Mononuclear cell (primary cell): Measurements from ENCODE around the gene PEX19. TPM values are rescaled to one million over a fixed set of nuclear protein-coding genes. Genes with fewer than 3 reads are reported as not detected.
"Not testable (repeated sequence)": the region's sequence is repeated elsewhere in the genome, so short reads cannot be mapped to it uniquely, and the experiment has no call there.

Experiments used
- H3K27me3 ChIP-seq: 2 replicates; pipeline ENCODE4 v1.6.0; 2011; ENCODE audit warnings: low read length, control low read depth; ENCODE audit not compliant: insufficient read depth
- H3K4me1 ChIP-seq: 2 replicates; pipeline ENCODE4 v1.5.1; 2011; ENCODE audit warnings: mild to moderate bottlenecking, low read length, control low read depth; ENCODE audit not compliant: insufficient read depth
- H3K4me3 ChIP-seq: 2 replicates; pipeline ENCODE4 v1.5.1; 2011; ENCODE audit warnings: mild to moderate bottlenecking, low read length, moderate library complexity
- H3K9me3 ChIP-seq: 2 replicates; pipeline ENCODE4 v1.5.1; 2011; ENCODE audit warnings: low read depth, mild to moderate bottlenecking, control low read depth, low read length
- total RNA-seq: library from RNA; depleted of rRNA; stranded (reverse); fragments of >200 nt; gene quantifications from one replicate; pipeline ENCODE4 v1.2.3, GENCODE V29; 2012

Gene PEX19
- total RNA-seq, 1 donor = 36.2 TPM

GRCh38 chr1:160291248-160292220 lies 6.6 kb upstream of the PEX19 start:
- Histone ChIP-seq H3K27me3 (no peaks in the 10 kb centered on the region), H3K4me1 (no peaks in the 10 kb centered on the region), H3K9me3 (no peaks in the 10 kb centered on the region), H3K4me3 (no peak overlapping the region)

GRCh38 chr1:160287769-160288168 lies 2.8 kb upstream of the PEX19 start:
- H3K9me3 ChIP-seq, H3K27me3 ChIP-seq, H3K4me3 ChIP-seq: not testable (repeated sequence)
- peaks cover 20% of the 10 kb centered on the region for H3K4me1 ChIP-seq

DNA sequence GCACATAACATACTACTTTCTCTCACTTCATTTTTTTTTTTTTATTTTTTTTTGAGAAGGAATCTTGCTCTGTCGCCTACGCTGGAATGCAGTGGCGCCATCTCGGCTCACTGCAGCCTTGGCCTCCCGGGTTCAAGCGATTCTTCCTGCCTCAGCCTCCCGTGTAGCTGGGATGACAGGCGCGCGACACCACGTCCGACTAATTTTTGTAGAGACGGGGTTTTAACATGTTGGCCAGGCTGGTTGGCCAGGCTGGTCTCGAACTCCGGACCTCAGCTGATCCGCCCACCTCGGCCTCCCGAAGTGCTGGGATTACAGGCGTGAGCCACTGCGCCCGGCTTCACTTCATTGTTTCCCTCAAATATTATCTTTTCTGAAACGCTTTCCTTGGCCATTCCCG lies 573 bp upstream of the PEX19 start:
- Histone ChIP-seq H3K4me1 (peaks cover 20% of the 10 kb centered on the region), H3K4me3 (peak overlapping the region; percentile 87), H3K9me3 (no peaks in the 10 kb centered on the region), H3K27me3 (no peaks in the 10 kb centered on the region)

DNA sequence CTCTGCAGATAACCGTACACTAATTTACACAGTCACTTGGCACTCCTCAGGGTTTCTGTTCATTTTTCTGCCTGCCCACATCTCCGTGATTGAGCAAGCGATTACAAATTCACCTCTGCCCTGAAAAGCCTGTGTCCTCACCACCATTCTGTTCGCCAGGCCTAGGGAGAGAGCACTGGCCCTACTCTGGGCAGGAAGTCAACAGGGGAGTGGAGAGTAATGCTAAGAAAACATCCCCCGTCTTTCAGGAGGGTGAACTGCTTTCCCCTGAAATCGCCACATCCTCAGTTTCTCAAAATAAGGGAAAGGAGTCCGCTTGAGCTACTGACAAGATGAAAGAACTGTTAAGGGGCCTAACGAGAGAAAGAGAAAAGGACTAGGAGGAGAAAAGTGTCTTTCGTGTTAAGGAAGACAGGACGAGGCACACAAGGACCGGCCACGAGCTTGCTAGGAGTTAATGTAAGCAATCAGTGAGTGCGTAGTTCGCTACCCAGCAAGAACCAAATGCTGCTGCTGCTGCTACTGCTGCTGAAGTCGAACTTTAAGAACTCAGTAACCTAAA lies 632 bp downstream of the PEX19 start:
- Histone ChIP-seq H3K4me3 (peak overlapping the region; percentile 87), H3K27me3 (no peaks in the 10 kb centered on the region), H3K4me1 (peaks cover 20% of the 10 kb centered on the region), H3K9me3 (no peaks in the 10 kb centered on the region)

GRCh38 chr1:160282807-160283206 lies 2.1 kb downstream of the PEX19 start:
- Histone ChIP-seq H3K4me3 (no peak overlapping the region), H3K9me3 (no peaks in the 10 kb centered on the region), H3K4me1 (peaks cover 20% of the 10 kb centered on the region), H3K27me3 (no peaks in the 10 kb centered on the region)

- Histone ChIP-seq H3K27me3 (no peaks in the 10 kb centered on the region), H3K9me3 (no peaks in the 10 kb centered on the region), H3K4me3 (no peak overlapping the region), H3K4me1 (no peaks in the 10 kb centered on the region)
Measured at GRCh38 chr1:160277987-160278386, 6.9 kb downstream of the PEX19 start.

DNA sequence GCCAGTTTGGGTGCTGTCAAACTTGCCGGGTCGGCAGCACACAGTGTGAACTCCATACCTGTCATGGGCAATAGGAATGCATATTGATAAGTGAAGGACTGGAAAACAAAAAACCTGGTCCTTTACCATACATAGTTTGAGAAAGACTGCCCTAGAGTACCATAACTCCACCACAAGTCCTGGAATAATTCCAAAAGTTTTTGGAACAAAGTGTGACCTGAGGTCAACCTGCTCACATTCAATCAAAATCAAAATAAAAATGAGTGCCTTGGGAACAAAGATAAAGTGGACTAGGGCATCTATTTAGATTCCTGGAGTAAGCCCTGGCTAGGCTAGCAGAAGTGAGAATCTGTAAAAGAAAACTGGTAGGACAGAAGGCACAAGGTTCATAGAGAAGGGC lies 7.6 kb downstream of the PEX19 start:
- Histone ChIP-seq H3K9me3 (no peaks in the 10 kb centered on the region), H3K4me1 (no peaks in the 10 kb centered on the region), H3K4me3 (no peak overlapping the region), H3K27me3 (no peaks in the 10 kb centered on the region)

DNA sequence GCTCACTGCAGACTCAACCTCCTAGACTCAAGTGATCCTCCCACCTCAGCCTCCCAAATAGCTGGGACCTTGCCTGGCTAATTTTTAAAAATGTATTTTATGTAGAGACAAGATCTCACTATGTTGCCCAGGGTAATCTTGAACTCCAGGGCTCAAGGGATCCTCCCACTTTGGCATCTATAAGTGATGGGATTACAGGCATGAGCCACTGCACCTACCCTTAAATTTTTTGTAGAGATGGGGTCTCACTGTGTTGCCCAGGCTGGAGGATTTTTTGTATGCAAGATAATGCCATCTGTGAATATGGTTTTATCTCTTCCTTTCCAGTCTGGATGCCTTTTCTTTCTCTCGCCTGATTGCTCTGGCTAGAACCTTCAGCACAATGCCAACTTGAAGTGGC lies 13.9 kb downstream of the PEX19 start:
- Histone ChIP-seq H3K9me3 (no peaks in the 10 kb centered on the region), H3K4me3 (no peak overlapping the region), H3K4me1 (no peaks in the 10 kb centered on the region), H3K27me3 (no peaks in the 10 kb centered on the region)

- Histone ChIP-seq H3K27me3 (no peaks in the 10 kb centered on the region), H3K4me3 (no peak overlapping the region), H3K4me1 (peaks cover 10% of the 10 kb centered on the region), H3K9me3 (no peaks in the 10 kb centered on the region)
Measured at GRCh38 chr1:160267284-160267991, 17.5 kb downstream of the PEX19 start.

- Histone ChIP-seq H3K4me3 (no peak overlapping the region), H3K4me1 (peaks cover 25% of the 10 kb centered on the region), H3K27me3 (no peaks in the 10 kb centered on the region), H3K9me3 (no peaks in the 10 kb centered on the region)
Measured at GRCh38 chr1:160264795-160265307, 20.1 kb downstream of the PEX19 start.

DNA sequence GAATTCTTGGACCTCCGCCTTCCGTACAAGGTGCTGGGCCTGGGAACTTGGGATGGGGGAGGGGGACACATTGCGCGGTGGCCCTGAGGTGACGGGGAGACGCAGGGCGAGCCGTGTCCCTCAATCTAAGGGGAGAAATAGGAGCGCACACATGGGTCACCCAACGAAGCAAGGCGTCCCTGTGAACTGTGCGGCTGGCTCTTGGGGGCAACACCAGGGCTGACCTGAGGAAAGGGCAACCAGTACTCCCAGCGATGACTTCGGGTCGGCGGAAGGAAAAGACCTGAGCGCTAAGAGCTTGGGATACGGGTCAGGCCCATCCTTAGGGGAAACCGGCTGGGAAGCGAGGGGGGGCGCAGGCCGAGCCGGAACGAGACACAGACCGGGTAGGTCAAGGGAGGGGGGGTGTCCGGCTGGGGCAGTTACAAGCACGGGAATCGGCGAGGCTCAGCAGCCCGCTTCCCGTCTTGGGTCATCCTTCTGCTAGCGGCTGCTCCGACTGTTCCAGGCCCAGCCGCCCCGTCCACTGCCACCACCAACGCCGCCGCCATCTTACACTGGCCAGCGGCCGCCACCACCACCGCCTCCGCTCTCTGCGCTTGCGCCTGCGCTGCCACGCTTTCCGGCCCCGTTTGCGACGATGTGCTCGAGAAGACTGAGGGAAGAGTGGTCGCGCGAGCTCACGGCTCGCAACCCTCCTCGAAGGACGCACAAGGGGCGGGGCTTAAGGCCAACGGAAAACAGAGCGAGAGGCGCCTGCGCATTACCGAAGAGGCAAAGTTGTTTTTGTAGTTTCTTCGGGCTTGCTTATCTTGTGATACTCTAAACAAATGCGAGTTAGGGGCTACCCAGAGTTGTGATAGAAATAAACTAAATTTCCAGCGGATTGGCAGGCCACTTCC lies 22.8 kb downstream of the PEX19 start, which contains the start of gene DCAF8:
TSS of gene DCAF8 (minus strand) at position 657 of the 902 bp plus-strand sequence. CDS start 18,541 bp downstream, outside the sequence.
- Histone ChIP-seq H3K27me3 (no peaks in the 10 kb centered on the region), H3K4me1 (peaks cover 33% of the 10 kb centered on the region), H3K9me3 (no peaks in the 10 kb centered on the region), H3K4me3 (peak within 1 kb of the TSS; percentile 99)

DNA sequence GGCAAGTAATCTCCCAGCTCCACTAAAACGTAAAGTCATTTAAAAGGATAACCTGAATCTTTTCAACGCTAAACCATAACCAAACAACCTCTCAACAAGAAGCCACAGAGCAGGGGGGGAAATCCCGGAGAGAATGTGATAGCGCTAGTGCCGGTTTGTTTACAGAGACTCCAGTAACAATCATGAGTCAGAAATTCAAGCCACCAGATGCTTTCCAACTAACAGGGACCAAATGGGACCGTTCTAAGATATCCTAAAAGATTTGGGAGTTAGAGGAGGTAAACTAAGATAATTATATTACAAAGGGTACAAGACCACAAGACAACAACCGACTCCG lies 23.4 kb downstream of the PEX19 start:
- peak overlapping the region; percentile 99 for H3K4me3 ChIP-seq
- no peaks in the 10 kb centered on the region for H3K27me3 ChIP-seq
- H3K9me3 ChIP-seq = no peaks in the 10 kb centered on the region
- peaks cover 33% of the 10 kb centered on the region for H3K4me1 ChIP-seq

DNA sequence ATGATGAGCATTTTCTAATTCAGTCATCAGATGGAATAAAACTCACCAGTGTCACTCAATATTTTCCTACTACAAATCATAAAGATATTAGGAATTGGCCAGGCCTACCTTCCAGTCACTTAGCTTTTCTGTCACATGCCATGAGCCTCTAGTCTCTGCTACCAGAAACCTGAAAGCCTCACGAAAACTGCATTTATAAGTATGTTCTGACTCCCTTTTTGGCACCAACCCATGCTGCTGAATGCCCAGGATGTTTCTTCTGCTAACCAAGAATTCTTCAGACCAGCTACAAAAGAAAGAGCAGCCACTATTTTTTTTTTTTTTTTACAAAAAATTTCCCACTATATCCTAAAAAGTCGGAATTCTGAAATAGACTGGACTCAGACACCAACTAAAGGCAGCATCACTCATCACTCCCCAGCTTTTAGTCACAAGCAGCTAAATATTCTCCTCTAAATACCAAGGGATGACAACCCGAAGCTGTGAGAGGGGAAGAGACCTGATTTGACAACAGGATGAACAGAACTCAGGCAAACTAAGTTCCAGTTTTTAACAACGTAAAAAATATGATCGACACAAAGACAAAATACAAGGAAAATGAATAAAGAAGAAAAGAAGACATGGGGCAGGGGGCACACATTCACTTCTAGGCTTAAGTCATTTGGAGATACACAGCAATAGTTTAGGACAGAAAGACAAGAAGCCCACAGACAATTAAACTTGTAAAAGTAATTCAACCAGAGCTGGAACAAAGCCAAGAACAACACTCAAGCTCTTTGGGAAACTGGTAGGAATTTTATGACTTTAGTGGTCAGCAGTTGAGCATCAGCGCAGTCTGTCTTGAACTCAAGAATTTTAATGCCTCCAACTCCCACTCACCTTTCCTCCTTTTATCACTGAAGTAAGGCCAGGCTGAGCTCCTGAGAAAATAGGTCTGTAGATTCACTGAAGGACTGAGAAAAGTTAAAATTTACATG lies 24.2 kb downstream of the PEX19 start:
- H3K4me1 ChIP-seq = peaks cover 33% of the 10 kb centered on the region

More for the DNA sequence above, 24.2 kb downstream of the PEX19 start:
- Histone ChIP-seq H3K9me3 (no peaks in the 10 kb centered on the region), H3K4me3 (no peak overlapping the region), H3K27me3 (no peaks in the 10 kb centered on the region)
